Stimulated activated CD8-positive, alpha-beta memory T cell treated with anti-CD3 and anti-CD28 coated beads, Interleukin-7, amount 100 ng/mL, for 1 hour (primary cell): Measurements from ENCODE around the gene MXRA7.
"Not testable (repeated sequence)": the region's sequence is repeated elsewhere in the genome, so short reads cannot be mapped to it uniquely, and the experiment has no call there.

ENCODE experiments used
- DNase-seq, 2 donors: peaks; one replicate each; pipeline ENCODE4 v3.0.0-alpha.2; 2020; ENCODE audit warnings: low read depth in 2 of 2

MXRA7 gene

GRCh38 chr17:76644995-76645394 lies 65.8 kb downstream of the MXRA7 start:
- no peak for DNase-seq

DNA sequence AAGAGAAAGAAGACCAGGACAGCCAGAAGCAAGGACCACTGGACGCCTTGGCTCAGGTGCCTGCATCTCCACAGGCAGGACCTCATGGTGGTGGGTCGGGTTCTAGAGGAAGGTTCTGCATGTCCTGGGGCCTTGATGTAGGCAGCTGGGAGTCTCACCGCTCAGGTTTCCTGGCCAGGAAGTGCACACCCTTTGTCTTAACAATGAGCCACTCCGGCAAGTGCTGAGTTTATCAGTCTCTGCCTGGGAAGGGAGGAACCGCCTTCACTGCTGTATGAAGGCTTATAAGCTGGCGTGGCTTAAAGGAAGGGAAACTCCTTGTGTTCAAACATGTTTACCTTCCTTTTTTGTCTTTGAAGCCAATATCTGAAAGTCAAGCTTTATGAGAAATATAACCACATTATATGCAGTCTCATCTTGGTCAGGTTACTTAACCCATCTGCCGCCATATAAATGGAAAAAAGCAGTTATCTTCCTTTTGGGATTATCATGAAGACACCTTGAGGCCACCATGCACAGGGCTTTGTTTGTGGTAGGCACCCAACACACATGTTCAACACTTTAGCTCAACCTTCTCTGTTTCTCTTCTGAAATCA lies 67.1 kb downstream of the MXRA7 start, which contains the start of gene ST6GALNAC1:
TSS of gene ST6GALNAC1 (minus strand) at position 205 of the 596 bp plus-strand sequence. CDS start at position 86, 119 bp downstream.
- no peak for DNase-seq

DNA sequence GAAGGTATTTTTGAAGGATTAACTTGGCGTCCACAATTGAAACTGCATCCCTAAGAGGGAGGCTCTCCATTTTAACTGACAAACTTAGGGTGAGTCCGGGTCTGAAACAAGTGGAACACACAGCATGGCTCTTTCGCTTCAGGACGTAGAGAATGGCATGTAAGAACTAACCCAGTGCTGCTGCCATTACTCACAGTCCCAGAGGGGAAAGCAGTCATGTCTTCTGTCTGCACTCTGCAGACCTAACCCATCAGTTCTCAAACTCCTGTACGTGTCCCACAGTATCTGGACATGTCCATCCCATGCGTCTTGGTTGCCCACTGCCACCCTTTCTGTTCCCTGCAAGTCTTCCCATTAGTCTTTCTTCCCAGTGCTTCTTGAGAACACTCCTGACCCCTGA lies 67.8 kb downstream of the MXRA7 start:
- no peak for DNase-seq

- DNase-seq, result no peak
These were observed 68.7 kb downstream of the MXRA7 start for GRCh38 chr17:76642032-76642561.

DNA sequence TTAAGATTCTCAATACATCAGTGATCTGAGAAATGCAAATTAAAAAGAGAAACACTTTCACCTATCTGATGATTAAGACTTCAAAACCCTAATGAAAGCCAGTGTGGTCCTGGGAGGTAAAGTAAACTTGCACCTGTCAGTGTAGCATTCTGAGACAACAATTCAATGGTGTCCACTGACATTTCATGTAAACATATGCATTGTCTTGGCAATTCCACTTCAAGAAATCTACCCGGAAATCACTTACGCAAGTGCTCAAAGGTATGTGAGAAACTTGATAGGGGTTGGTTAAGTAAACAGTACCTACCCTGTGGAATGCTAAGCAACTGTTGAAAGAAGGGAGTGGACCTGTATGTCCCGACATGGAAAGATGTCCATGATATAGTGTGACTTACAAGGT lies 69.3 kb downstream of the MXRA7 start:
- no peak for DNase-seq

DNA sequence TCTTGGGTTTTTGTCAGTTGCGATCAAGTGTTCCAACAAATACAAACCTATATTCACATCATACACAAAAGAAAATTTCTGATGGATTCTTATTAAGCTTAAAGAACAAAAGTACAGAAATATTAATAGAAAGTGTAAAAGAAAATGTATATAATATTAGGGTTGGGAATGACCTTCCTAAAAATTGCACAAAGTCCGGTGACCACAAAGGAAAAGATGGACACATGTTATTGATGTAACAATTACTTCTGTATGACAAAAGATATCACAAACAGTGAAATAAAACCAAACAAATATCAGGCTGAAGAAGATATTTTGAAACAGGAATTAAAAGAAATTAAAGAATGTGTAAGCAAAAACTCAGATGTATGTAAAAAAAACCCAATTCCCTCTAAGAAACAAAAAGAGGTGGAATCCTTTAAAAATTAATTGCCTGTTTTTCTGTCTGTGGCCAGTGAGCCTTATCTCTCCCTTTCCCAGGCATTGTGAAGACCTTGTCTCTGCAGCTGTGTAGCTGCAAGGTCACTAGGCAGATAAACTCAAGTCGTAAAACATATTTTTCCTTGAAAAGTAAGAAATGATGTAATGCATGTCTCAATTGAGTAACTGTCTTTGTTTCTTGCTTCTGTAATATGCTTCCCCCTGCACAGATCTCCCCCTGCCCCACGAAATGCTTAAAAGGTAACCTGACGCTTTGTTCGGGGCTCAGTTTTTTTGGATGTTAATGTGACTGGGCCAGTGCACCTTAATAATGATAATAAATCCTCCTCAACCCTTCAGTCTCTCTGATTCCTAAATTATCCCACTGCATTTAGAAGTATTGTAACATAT lies 70.0 kb downstream of the MXRA7 start:
- no peak for DNase-seq

GRCh38 chr17:76638263-76638662 lies 72.5 kb downstream of the MXRA7 start:
- DNase-seq, result no peak

GRCh38 chr17:76636486-76637206 lies 74.1 kb downstream of the MXRA7 start:
- not testable (repeated sequence) for DNase-seq

DNA sequence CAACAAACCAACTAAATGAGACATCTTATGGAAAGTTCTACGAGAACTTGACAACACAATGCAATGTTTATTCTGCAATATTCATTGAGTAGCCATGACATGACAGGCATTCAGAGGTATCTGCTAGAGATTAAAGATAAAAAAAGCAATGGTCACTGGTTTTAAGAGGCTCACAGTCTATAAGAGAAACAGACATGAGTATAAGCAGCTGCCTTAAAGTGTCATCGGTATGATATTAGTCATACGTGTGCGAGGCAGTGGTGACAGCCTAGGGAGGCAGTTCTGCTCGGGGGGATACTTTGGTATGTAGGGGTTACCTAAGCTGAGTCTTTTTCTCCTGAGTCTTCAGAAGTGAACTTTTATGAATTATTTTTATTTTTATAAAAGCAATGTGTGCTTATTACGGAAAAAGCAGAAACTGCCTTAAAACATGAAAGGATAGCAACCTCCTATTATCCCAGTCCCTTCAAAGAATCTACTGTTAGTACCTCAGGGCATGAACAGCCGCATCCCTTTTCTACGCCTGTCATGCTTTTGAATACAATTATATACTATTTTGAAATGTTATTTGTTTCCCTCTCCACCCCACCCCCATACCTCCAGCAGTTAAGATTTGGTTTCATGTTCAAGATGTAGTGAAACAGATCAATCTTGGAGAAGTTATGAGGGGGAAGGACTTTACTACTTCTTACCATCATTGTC lies 75.0 kb downstream of the MXRA7 start:
- DNase-seq, result no peak

GRCh38 chr17:76635039-76635438 lies 75.7 kb downstream of the MXRA7 start:
- DNase-seq, result no peak

GRCh38 chr17:76633628-76634328 lies 77.0 kb downstream of the MXRA7 start:
- no peak for DNase-seq

- no peak for DNase-seq
These were observed 78.8 kb downstream of the MXRA7 start for GRCh38 chr17:76631821-76632565.

- no peak for DNase-seq
These were observed 80.6 kb downstream of the MXRA7 start for GRCh38 chr17:76630151-76630550.
